ENCODE results near the gene AFMID.

Gene AFMID

GRCh38 chr17:78159575-78160158 lies 27.5 kb upstream of the AFMID start:
- Histone ChIP-seq H4K20me1 (ENCODE audit: insufficient read depth, low read length) (no peaks in the 10 kb centered on the region), H3K27ac (ENCODE audit: low read length) (no peak overlapping the region), H3K9ac (ENCODE audit: low read length) (no peak overlapping the region), H3K4me1 (ENCODE audit: low read length) (peaks cover 7% of the 10 kb centered on the region), H3F3A (ENCODE audit: insufficient read depth, low read length) (peaks cover 12% of the 10 kb centered on the region), H3K36me3 (replicated peaks; ENCODE audit: insufficient read depth, low read length) (no peaks in the 10 kb centered on the region), H2AFZ (ENCODE audit: low read length) (no peak overlapping the region), H3K27me3 (replicated peaks; ENCODE audit: insufficient read depth, low read length) (no peaks in the 10 kb centered on the region), H3K79me2 (ENCODE audit: low read length) (no peaks in the 10 kb centered on the region), H3K9me3 (replicated peaks; ENCODE audit: insufficient read depth, low read length) (no peaks in the 10 kb centered on the region), H3K9me2 (replicated peaks; ENCODE audit: insufficient read depth, low read length) (no peaks in the 10 kb centered on the region), H3K4me2 (ENCODE audit: low read depth, low read length) (no peak overlapping the region), H3K4me3 (ENCODE audit: low read length) (no peak overlapping the region)
- TF ChIP-seq EZH2phosphoT487 (IDR thresholded peaks at IDR 0.05; ENCODE audit: low read length): no peak
- no peak for TF ChIP-seq EZH2 (optimal IDR thresholded peaks at IDR 0.05; ENCODE audit: low read depth, low read length)
- TF ChIP-seq, protein P1, sequence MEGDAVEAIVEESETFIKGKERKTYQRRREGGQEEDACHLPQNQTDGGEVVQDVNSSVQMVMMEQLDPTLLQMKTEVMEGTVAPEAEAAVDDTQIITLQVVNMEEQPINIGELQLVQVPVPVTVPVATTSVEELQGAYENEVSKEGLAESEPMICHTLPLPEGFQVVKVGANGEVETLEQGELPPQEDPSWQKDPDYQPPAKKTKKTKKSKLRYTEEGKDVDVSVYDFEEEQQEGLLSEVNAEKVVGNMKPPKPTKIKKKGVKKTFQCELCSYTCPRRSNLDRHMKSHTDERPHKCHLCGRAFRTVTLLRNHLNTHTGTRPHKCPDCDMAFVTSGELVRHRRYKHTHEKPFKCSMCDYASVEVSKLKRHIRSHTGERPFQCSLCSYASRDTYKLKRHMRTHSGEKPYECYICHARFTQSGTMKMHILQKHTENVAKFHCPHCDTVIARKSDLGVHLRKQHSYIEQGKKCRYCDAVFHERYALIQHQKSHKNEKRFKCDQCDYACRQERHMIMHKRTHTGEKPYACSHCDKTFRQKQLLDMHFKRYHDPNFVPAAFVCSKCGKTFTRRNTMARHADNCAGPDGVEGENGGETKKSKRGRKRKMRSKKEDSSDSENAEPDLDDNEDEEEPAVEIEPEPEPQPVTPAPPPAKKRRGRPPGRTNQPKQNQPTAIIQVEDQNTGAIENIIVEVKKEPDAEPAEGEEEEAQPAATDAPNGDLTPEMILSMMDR (IDR thresholded peaks at IDR 0.05; ENCODE audit: low read length): no peak
- DNase-seq: no peak

- Histone ChIP-seq H2AFZ (ENCODE audit: low read length) (no peak overlapping the region), H3K4me1 (ENCODE audit: low read length) (peaks cover 6% of the 10 kb centered on the region), H3K36me3 (replicated peaks; ENCODE audit: insufficient read depth, low read length) (no peaks in the 10 kb centered on the region), H3K9me2 (replicated peaks; ENCODE audit: insufficient read depth, low read length) (no peaks in the 10 kb centered on the region), H3K27ac (ENCODE audit: low read length) (no peak overlapping the region), H3K4me3 (ENCODE audit: low read length) (no peak overlapping the region), H3K79me2 (ENCODE audit: low read length) (peaks cover 9% of the 10 kb centered on the region), H3K9me3 (replicated peaks; ENCODE audit: insufficient read depth, low read length) (no peaks in the 10 kb centered on the region), H3F3A (ENCODE audit: insufficient read depth, low read length) (no peaks in the 10 kb centered on the region; the same call in 1 of the 2 replicates), H3K4me2 (ENCODE audit: low read depth, low read length) (no peak overlapping the region), H4K20me1 (ENCODE audit: insufficient read depth, low read length) (no peaks in the 10 kb centered on the region), H3K27me3 (replicated peaks; ENCODE audit: insufficient read depth, low read length) (no peaks in the 10 kb centered on the region), H3K9ac (ENCODE audit: low read length) (no peak overlapping the region)
- TF ChIP-seq, protein P1 (IDR thresholded peaks at IDR 0.05; ENCODE audit: low read length): no peak
- no peak for TF ChIP-seq EZH2 (optimal IDR thresholded peaks at IDR 0.05; ENCODE audit: low read depth, low read length)
- TF ChIP-seq EZH2phosphoT487 (IDR thresholded peaks at IDR 0.05; ENCODE audit: low read length): no peak
- no peak for DNase-seq
Observed at GRCh38 chr17:78163881-78164747, 23.0 kb upstream of the AFMID start.

- Histone ChIP-seq H3K9me3 (replicated peaks; ENCODE audit: insufficient read depth, low read length) (no peaks in the 10 kb centered on the region), H2AFZ (ENCODE audit: low read length) (no peak overlapping the region), H3K27me3 (replicated peaks; ENCODE audit: insufficient read depth, low read length) (no peaks in the 10 kb centered on the region), H3K4me2 (ENCODE audit: low read depth, low read length) (no peak overlapping the region), H3K4me3 (ENCODE audit: low read length) (no peak overlapping the region), H3K27ac (ENCODE audit: low read length) (no peak overlapping the region), H3K9ac (ENCODE audit: low read length) (no peak overlapping the region), H4K20me1 (ENCODE audit: insufficient read depth, low read length) (no peaks in the 10 kb centered on the region), H3K4me1 (ENCODE audit: low read length) (peaks cover 12% of the 10 kb centered on the region), H3K9me2 (replicated peaks; ENCODE audit: insufficient read depth, low read length) (no peaks in the 10 kb centered on the region), H3K79me2 (ENCODE audit: low read length) (peaks cover 18% of the 10 kb centered on the region), H3F3A (ENCODE audit: insufficient read depth, low read length) (peaks cover 8% of the 10 kb centered on the region), H3K36me3 (replicated peaks; ENCODE audit: insufficient read depth, low read length) (no peaks in the 10 kb centered on the region)
- TF ChIP-seq, protein P1 (IDR thresholded peaks at IDR 0.05; ENCODE audit: low read length): no peak
- TF ChIP-seq EZH2phosphoT487 (IDR thresholded peaks at IDR 0.05; ENCODE audit: low read length): no peak
- no peak for TF ChIP-seq EZH2 (optimal IDR thresholded peaks at IDR 0.05; ENCODE audit: low read depth, low read length)
- no peak for DNase-seq
Observed at GRCh38 chr17:78164748-78165607, 22.2 kb upstream of the AFMID start.
